ENCODE data around the gene SLC27A1.
A peak's percentile ranks its signal among the peaks of the same experiment; 100 is the strongest.
"Not testable (repeated sequence)": the region's sequence is repeated elsewhere in the genome, so short reads cannot be mapped to it uniquely, and the experiment has no call there.

The SLC27A1 gene

DNA sequence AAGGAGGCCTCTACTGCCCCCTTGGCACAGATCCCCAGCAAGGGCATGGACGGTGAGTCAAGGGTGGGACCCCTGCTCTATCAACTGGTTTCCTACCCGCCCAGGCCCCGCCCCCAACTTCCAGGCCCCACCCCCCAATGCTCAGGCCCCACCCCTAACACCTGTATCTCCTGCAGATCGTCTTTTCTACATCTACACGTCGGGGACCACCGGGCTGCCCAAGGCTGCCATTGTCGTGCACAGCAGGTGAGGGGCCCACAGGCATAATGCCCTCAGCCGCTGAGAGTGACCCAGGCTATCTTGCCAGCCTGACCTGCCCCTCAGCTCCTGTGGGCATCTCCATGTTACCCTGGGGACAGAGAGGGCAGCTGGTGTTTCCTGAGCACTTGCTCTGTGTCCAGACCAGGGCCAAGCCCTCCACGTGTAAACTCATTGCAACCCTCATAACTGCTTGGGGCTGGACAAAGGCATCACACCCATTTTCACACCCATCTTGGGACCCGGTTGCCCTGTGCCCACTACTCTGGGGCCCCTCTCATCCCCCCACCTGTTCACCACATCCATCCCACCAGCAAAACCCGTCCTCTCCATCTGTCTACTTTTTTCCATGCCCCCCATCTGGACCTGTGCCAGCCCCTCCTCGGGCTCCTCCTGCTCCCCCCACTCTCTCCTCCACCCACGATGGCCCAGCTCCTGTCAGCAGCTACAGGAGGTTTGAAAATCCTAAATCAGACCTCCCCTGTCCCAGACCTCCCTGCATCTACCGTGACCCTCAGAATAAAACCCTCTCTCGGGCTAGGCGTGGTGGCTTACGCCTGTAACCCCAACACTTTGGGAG is 17.2 kb downstream of the SLC27A1 start:
- no peak for DNase-seq

DNA sequence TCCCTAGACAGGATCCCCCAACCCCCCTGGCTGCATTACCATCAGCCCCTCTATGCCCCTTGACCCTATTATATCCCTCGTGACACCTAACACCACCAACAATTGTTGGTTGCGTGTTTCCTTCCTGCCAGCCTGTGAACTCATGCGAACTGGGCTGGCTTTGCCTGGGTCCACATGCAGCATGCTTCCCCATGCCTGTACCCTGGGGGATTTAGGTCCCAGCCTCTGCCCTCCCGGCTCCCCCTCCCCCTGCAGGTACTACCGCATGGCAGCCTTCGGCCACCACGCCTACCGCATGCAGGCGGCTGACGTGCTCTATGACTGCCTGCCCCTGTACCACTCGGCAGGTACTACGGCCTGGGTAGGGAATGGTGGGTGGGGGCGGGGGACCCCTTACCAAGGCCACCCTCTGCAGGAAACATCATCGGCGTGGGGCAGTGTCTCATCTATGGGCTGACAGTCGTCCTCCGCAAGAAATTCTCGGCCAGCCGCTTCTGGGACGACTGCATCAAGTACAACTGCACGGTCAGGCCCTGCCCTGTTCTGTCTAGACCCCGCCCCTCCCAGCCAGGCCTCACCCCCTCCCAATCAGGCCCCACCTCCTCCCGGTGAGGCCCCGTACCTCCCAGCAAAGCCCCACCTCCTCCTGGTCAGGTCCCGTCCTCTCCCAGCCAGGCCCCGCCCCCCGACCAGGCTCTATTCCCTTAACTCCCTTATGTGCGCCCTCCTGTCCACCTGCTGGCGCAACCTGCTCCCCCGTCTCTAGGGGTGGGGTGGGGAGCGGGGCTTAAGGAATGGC is 18.5 kb downstream of the SLC27A1 start:
- DNase-seq: peak; percentile 85

- DNase-seq: no peak
Observed at GRCh38 chr19:17489392-17490030, 19.2 kb downstream of the SLC27A1 start.

DNA sequence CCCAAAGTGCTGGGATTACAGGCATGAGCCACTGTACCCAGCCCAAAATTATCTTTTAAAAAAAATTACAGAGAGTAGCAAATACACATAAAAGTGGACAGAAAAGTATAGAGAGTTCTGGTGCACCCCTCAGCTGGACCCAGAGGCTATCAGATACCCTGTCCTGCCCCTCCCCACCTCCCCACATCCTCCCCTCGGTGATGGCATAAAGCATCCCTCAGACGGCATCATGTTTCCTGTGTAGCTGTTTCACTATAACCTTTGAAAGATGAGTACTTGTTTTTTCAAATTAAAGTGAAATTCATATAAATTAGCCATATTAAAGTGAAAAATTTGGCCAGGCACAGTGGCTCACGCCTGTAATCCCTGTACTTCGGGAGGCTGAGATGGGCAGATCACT is 20.1 kb downstream of the SLC27A1 start:
- peak; percentile 53 for DNase-seq

GRCh38 chr19:17491287-17491686 is 21.0 kb downstream of the SLC27A1 start:
- DNase-seq: no peak

DNA sequence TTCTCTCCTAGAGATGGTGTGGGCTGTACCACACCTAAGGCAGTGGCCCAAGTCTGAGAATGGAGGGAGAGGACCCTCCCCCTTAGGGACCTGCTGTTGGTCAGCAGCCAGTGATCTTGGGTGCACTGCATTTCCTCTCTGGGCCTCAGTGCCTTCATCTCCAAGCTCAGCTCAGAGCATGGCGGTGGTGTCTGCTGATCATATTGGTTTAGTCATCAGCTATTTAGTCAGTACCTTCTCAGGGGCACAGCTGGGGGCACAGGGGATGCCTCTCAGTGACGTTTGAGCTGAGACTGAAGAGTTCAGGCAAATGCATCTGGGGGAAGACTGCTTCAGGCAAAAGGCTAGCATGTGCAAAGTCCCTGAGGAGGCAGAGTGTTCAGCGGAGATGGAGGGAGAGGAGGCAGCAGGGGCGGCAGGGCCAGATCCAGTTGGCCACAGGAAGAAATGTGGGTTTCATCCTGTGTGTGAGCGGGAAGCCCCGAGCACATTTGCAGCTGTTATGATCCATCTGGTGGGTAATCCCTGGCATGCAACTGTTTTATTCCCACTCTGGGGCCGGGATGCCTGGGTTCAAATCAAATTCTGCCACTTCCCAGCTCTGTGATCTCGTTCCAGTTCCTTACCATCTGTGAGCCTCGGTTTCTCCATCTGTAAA is 25.4 kb downstream of the SLC27A1 start:
- DNase-seq: no peak

- peak; percentile 84 for DNase-seq
Observed at GRCh38 chr19:17496337-17496997, 26.1 kb downstream of the SLC27A1 start.

DNA sequence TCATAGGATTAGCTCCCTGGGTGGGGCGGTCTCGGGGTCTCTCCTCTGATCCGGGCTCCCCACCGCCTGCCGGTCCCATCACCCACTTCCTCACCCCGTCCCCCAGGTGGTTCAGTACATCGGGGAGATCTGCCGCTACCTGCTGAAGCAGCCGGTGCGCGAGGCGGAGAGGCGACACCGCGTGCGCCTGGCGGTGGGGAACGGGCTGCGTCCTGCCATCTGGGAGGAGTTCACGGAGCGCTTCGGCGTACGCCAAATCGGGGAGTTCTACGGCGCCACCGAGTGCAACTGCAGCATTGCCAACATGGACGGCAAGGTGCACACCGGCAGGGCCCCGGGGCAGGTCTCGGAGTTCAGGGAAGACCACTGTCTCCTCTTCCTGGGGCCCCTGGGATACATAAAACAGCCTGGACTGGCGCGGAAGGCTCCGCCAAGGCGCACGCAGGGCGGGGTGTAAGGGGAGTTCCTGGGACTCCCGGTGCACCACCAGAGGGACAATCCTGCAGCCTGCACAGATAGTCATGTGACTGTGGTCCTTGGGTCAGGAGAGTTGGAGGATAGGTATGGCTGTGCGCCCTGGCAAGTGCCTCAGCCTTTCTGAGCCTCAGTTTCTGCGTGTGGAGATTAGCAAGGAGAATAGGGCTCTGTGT is 26.9 kb downstream of the SLC27A1 start:
- no peak for DNase-seq

- DNase-seq: not testable (repeated sequence)
Observed at GRCh38 chr19:17499025-17499424, 28.7 kb downstream of the SLC27A1 start.

- DNase-seq: no peak
Observed at GRCh38 chr19:17499648-17500446, 29.5 kb downstream of the SLC27A1 start.

DNA sequence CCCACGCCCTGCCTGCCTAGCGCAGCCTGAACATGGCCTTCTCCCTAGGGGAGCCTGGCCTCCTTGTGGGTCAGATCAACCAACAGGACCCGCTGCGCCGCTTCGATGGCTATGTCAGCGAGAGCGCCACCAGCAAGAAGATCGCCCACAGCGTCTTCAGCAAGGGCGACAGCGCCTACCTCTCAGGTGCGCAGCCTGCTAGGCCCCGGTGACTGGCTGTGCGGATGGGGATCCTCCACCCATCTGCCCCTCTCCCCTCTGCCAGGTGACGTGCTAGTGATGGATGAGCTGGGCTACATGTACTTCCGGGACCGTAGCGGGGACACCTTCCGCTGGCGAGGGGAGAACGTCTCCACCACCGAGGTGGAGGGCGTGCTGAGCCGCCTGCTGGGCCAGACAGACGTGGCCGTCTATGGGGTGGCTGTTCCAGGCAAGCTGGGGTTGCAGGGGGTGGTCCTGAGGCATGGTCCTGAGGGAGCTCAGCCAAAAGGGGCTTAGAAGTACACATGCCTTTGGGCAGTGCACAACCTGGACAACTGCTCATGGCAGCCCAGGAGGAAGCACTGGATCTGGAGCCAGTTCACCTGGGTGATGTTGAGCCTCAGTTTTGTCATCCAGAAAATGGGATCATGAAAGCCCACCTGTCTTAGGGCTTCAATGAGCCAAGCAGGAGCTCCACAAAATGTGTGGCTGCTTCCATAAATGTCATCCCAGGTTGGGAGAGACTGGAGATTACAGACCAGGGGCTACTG is 30.3 kb downstream of the SLC27A1 start:
- no peak for DNase-seq

DNA sequence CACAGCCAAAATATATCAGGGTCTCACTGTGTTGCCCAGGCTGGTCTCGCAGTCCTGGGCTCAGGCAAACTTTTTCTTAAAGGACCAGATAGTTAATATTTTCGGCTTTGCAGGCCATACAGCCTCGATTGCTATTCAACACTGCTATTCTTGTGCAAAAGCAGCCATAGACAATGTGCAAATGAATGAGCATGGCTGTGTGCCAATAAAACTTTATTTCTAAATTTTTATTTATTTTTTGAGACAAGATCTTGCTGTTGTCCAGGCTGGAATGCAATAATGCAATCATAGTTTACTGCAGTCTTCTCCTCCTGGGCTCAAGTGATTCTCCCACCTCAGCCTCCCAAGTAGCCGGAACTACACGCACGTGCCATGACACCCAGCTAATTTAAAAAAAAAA is 32.9 kb downstream of the SLC27A1 start:
- no peak for DNase-seq

DNA sequence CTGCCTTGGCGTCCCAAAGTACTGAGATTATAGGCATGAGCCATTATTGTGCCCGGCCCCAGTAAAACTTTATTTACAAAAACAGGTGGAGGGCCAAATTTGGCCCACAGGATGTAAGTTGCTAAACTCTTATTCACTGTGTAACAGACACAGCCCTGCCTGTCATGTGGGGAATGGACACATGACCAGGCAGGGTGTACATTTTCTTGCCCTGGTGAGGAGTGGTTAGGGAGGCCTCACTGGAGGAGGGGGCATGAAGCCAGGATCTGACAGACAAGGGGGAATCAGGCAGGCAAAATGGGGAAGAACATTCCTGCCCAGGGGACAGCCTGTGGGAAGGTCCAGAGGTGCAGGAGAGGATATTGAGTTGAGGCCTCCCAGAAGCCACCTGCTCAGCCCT is 33.7 kb downstream of the SLC27A1 start:
- DNase-seq: no peak

- no peak for DNase-seq
Observed at GRCh38 chr19:17504456-17504855, 34.1 kb downstream of the SLC27A1 start.

GRCh38 chr19:17505223-17505622 is 34.9 kb downstream of the SLC27A1 start:
- DNase-seq: no peak

GRCh38 chr19:17506745-17507144 is 36.4 kb downstream of the SLC27A1 start:
- DNase-seq: no peak

GRCh38 chr19:17508558-17508933 is 38.2 kb downstream of the SLC27A1 start:
- DNase-seq: not testable (repeated sequence)

DNA sequence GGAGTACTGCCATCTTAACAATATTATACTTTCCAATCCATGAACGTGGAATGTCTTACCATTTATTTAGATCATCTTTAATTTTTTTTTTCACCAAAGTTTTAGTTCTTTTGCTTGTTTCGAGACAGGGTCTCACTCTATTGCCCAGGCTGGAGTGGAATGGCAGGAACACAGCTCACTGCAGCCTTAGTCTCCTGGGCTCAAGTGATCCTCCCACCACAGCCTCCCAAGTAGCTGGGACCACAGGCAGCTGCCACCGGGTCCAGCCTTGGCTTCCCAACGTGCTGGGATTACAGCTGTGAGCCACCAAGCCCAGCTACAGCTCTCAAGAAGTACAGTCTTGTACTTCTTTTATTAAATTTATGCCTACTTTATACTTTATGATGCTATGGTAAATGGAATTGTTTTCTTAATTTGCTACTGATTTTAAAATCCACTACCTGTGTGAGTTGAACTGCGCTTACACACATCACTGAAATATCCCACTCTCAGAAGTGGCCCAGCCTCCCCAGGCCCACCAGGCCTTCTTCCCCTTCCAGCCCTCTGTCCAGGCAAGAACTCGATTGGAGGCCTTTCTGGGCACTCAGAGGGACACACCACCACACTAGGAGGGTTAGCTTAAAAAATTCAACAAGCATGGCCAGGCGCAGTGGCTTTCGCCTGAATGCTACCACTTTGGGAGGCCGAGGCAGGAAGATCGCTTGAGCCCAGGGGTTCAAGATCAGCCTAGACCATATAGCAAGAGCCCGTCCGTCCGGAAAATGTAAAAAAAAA is 40.1 kb downstream of the SLC27A1 start:
- DNase-seq: no peak

All from CD4-positive, alpha-beta T cell treated with Interleukin-10 for 1 hour (primary cell).